ENCODE results near the gene SMAD3. TPM values are rescaled to one million over a fixed set of nuclear protein-coding genes. Genes with fewer than 3 reads are reported as not detected.
"Not testable (repeated sequence)": the region's sequence is repeated elsewhere in the genome, so short reads cannot be mapped to it uniquely, and the experiment has no call there.

The SMAD3 gene
- total RNA-seq, 1 donor from 2014 or later, result 8.2 TPM

DNA sequence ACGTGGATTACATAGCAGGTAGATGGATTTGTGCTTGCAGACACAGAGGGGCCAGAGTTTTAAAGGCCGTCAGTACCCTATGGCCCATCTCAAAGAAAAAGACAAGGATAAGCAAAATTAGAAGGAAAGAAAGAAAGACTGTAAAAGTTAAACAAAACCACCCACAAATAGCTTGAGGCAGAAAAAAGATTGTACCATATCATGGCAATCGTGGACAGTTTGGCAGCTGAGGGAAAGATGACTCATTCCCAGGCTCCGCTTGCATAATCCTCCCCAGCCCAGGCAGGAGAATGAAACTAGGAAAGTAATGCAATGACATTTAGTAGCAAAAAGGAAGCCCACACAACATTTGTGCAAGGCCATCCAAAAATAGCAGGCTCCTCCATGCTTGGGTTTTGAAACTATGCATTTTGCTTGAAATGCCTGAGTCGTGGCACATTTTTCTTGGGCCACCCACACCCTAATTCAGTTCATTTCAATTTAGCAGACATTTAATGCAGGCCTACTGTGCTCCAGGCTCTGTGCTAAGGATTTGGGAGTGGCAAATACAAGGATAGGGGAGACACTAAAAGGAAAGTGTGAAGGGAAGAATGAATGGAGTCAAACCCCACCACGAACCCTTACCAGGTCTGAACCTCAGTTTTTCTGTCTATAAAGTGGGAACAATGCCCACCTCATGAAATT, 40.9 kb upstream of the SMAD3 start:
- Mint-ChIP-seq H3K27me3 (ENCODE audit: unreplicated experiment) (peaks cover 2% of the 10 kb centered on the region), H3K9me3 (ENCODE audit: unreplicated experiment) (no peaks in the 10 kb centered on the region), H3K4me1 (ENCODE audit: unreplicated experiment) (peaks cover 25% of the 10 kb centered on the region), H3K27ac (ENCODE audit: unreplicated experiment) (no peak overlapping the region), H3K36me3 (ENCODE audit: low read depth, unreplicated experiment) (no peaks in the 10 kb centered on the region), H3K4me3 (ENCODE audit: unreplicated experiment) (no peak overlapping the region)
- no peak for DNase-seq (ENCODE audit: low spot score)
- no peak for TF ChIP-seq CTCF (IDR thresholded peaks at IDR 0.05; ENCODE audit: unreplicated experiment)

DNA sequence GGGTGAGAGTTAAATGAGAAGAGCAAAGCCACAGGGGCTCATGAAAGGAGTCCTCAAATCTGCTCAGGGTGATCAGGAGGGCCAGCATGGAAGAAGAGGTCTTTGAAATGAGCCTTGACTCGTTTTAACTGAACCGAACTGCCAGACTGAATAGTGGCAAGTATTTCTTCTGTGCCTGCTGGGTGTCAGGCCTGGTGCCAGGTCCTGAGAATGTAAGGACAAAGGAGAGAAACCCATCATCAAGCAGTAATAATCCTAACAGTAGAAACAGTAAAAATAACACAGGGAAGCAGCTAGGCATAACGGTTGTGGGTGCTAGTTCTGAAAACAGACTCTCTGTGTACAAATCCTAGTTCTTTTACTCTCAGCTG, 40.4 kb upstream of the SMAD3 start:
- Mint-ChIP-seq H3K4me1 (ENCODE audit: unreplicated experiment) (peaks cover 26% of the 10 kb centered on the region), H3K9me3 (ENCODE audit: unreplicated experiment) (no peaks in the 10 kb centered on the region), H3K36me3 (ENCODE audit: low read depth, unreplicated experiment) (no peaks in the 10 kb centered on the region), H3K27ac (ENCODE audit: unreplicated experiment) (no peak overlapping the region), H3K4me3 (ENCODE audit: unreplicated experiment) (no peak overlapping the region), H3K27me3 (ENCODE audit: unreplicated experiment) (peaks cover 2% of the 10 kb centered on the region)
- no peak for DNase-seq (ENCODE audit: low spot score)
- no peak for TF ChIP-seq CTCF (IDR thresholded peaks at IDR 0.05; ENCODE audit: unreplicated experiment)

DNA sequence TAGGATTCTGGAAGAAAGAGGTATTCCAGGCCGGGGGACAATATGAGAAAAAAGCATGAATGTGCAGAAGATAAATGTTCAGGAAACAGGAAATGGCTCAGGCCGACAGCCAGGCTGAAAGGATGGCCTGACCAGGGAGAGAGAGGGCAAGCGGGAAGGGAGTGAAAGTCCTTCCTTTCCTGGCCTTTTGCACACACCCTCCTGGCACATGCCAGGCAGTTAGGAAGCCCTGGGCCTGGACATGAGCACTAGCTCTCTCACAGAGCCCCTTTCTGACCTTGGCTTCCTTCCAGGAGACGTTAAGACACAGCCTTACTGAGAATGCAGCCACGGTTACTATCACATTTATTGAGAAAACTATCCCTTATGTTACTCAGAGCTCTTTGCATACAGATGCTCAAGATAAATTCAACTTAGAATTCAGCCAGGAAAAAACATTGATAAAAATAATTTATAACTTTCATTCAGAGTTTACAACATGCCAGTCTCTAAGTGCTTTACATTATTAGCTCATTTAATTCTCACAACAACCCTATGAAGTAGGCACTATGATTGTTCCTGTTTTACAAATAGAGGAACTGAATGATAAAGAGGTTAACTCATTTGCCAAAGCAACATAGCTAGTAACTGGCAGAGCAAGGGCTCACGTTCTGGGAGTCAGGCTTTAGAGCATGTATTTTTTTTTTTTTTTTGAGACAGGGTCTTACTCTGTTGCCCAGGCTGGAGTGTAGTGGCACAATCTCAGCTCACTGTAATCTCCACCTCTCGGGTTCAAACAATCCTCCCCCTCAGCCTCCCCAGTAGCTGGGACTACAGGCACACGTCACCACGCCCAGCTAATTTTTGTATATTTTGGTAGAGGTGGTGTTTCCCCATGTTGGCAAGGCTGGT, 39.4 kb upstream of the SMAD3 start:
- Mint-ChIP-seq H3K27ac (ENCODE audit: unreplicated experiment) (peak overlapping the region; percentile 48), H3K36me3 (ENCODE audit: low read depth, unreplicated experiment) (no peaks in the 10 kb centered on the region), H3K4me1 (ENCODE audit: unreplicated experiment) (peaks cover 28% of the 10 kb centered on the region), H3K9me3 (ENCODE audit: unreplicated experiment) (no peaks in the 10 kb centered on the region), H3K27me3 (ENCODE audit: unreplicated experiment) (peaks cover 2% of the 10 kb centered on the region), H3K4me3 (ENCODE audit: unreplicated experiment) (no peak overlapping the region)
- TF ChIP-seq CTCF (IDR thresholded peaks at IDR 0.05; ENCODE audit: unreplicated experiment), result no peak
- DNase-seq (ENCODE audit: low spot score), result no peak

DNA sequence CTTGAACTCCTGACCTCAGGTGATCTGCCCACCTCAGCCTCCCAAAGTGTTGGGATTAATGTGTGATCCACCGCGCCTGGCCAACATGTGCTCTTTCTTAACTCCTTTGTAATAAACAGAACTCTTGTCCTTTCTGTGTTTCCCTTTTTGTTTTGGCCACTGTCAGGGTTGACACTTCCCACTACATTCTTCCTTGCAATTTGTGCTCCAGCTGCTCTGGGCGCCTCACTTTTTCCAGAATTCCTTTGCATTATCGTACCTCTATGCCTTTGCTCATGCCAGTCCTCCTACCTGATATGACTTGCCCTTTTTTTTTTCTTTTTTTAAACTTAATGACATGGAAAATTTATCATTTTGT, 38.8 kb upstream of the SMAD3 start:
- no peak for DNase-seq (ENCODE audit: low spot score)
- Mint-ChIP-seq H3K4me1 (ENCODE audit: unreplicated experiment) (peaks cover 28% of the 10 kb centered on the region), H3K27me3 (ENCODE audit: unreplicated experiment) (peaks cover 2% of the 10 kb centered on the region), H3K36me3 (ENCODE audit: low read depth, unreplicated experiment) (no peaks in the 10 kb centered on the region), H3K27ac (ENCODE audit: unreplicated experiment) (peak overlapping the region; percentile 26), H3K9me3 (ENCODE audit: unreplicated experiment) (no peaks in the 10 kb centered on the region), H3K4me3 (ENCODE audit: unreplicated experiment) (no peak overlapping the region)
- TF ChIP-seq CTCF (IDR thresholded peaks at IDR 0.05; ENCODE audit: unreplicated experiment), result no peak

- H3K27me3 Mint-ChIP-seq (ENCODE audit: unreplicated experiment); H3K36me3 Mint-ChIP-seq (ENCODE audit: low read depth, unreplicated experiment); H3K4me3 Mint-ChIP-seq (ENCODE audit: unreplicated experiment); H3K27ac Mint-ChIP-seq (ENCODE audit: unreplicated experiment); DNase-seq (ENCODE audit: low spot score); H3K9me3 Mint-ChIP-seq (ENCODE audit: unreplicated experiment): not testable (repeated sequence)
- H3K4me1 Mint-ChIP-seq (ENCODE audit: unreplicated experiment), result peaks cover 31% of the 10 kb centered on the region
Observed at GRCh38 chr15:67028440-67028839, 37.0 kb upstream of the SMAD3 start.
